ENCODE results near the gene ADCY2.

The ADCY2 gene

DNA sequence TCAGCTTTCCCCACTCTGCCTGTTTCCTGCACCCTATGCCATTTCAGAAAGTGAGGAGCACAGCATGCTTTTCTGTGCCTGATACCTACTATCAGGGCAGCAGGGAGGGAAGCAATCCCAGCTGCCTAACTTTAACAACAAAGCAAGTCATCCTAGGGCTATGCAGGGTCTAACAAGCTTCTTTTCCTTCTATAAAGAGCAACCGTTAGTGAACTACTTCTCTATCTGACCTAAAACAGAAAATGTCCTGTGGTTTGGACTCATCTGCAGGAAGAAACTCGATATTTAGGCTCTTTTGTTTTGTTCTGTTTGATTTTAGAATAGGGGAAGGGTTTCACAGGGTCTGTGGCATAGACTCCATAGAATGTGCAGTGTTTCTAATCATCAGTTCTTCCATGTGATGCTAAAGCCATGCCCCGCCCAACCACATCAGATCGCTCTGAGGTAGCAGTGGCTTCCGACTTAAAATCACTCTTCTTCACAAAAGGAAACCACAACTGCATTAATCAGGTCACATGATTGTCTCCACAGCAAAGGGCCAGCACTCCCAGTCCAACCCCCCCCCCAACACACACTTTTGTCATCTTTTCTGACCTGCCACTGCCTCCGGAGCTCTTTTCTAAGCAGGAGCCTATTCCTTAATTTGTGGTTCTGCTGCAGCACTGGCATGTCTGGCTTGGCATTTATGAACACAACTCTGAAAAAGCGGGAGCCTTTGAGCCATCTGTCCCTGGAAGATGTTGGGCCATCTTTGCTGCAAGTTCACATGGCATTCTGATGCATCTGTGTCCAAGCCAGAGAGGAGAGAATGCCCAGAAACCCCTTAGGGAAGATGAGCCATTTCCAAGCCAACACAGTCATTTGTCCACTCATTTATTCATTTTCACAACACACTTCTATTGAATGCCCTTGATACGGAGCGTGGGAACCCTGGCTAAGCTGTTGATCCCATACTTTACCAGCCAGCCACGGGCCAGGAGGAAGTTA, 383.4 kb downstream of the ADCY2 start:
- Histone ChIP-seq H3K36me3 (ENCODE audit: control insufficient read depth, low read length) (no peaks in the 10 kb centered on the region), H3K27me3 (ENCODE audit: control insufficient read depth, low read length) (no peaks in the 10 kb centered on the region), H3K79me2 (ENCODE audit: control insufficient read depth, low read length) (no peaks in the 10 kb centered on the region), H3F3A (ENCODE audit: control insufficient read depth, insufficient read depth) (no peaks in the 10 kb centered on the region), H3K27ac (ENCODE audit: low read depth, low read length) (no peak overlapping the region), H3K9me3 (ENCODE audit: control insufficient read depth, insufficient read depth, low read length) (no peaks in the 10 kb centered on the region), H3K4me1 (ENCODE audit: control insufficient read depth, low read length) (no peaks in the 10 kb centered on the region), H4K20me1 (ENCODE audit: control insufficient read depth, insufficient read depth, low read depth, low read length) (no peaks in the 10 kb centered on the region), H3K4me2 (ENCODE audit: low read length) (no peak overlapping the region), H3K9me2 (replicated peaks; ENCODE audit: control insufficient read depth, low read length) (no peaks in the 10 kb centered on the region), H3K4me3 (ENCODE audit: low read length) (no peak overlapping the region)
- TF ChIP-seq EZH2phosphoT487 (IDR thresholded peaks at IDR 0.05; ENCODE audit: borderline replicate concordance, low read length): no peak
- TF ChIP-seq, protein P1, sequence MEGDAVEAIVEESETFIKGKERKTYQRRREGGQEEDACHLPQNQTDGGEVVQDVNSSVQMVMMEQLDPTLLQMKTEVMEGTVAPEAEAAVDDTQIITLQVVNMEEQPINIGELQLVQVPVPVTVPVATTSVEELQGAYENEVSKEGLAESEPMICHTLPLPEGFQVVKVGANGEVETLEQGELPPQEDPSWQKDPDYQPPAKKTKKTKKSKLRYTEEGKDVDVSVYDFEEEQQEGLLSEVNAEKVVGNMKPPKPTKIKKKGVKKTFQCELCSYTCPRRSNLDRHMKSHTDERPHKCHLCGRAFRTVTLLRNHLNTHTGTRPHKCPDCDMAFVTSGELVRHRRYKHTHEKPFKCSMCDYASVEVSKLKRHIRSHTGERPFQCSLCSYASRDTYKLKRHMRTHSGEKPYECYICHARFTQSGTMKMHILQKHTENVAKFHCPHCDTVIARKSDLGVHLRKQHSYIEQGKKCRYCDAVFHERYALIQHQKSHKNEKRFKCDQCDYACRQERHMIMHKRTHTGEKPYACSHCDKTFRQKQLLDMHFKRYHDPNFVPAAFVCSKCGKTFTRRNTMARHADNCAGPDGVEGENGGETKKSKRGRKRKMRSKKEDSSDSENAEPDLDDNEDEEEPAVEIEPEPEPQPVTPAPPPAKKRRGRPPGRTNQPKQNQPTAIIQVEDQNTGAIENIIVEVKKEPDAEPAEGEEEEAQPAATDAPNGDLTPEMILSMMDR (IDR thresholded peaks at IDR 0.05; ENCODE audit: low read depth, low read length, poor library complexity, severe bottlenecking): no peak

DNA sequence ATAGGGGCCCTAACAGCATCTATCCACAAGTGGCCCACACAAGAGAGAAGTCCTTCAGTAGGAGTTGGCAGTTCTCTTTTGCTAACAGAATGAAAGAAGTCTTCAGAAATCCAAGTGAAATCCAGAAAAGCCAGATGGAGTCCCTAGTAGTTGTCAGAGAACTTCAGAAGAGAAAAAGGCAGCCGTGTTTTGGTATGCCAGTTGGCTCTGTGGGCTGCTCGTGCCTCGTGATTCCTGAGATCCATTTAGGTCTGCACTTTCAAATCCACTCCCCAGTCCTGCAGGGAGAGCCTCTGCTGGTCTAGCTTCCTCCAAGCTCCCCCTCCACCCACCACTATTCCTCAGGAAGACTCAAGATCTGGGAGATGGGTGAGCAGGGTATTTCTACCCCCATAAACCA, 386.0 kb downstream of the ADCY2 start:
- Histone ChIP-seq H3K9me3 (ENCODE audit: control insufficient read depth, insufficient read depth, low read length) (no peaks in the 10 kb centered on the region), H3K4me1 (ENCODE audit: control insufficient read depth, low read length) (no peaks in the 10 kb centered on the region), H3K27me3 (ENCODE audit: control insufficient read depth, low read length) (no peaks in the 10 kb centered on the region), H3K27ac (ENCODE audit: low read depth, low read length) (no peak overlapping the region), H3F3A (ENCODE audit: control insufficient read depth, insufficient read depth) (no peaks in the 10 kb centered on the region), H3K4me3 (ENCODE audit: low read length) (no peak overlapping the region), H3K79me2 (ENCODE audit: control insufficient read depth, low read length) (no peaks in the 10 kb centered on the region), H3K36me3 (ENCODE audit: control insufficient read depth, low read length) (no peaks in the 10 kb centered on the region), H3K4me2 (ENCODE audit: low read length) (no peak overlapping the region), H4K20me1 (ENCODE audit: control insufficient read depth, insufficient read depth, low read depth, low read length) (no peaks in the 10 kb centered on the region), H3K9me2 (replicated peaks; ENCODE audit: control insufficient read depth, low read length) (no peaks in the 10 kb centered on the region)
- TF ChIP-seq EZH2phosphoT487 (IDR thresholded peaks at IDR 0.05; ENCODE audit: borderline replicate concordance, low read length): no peak
- TF ChIP-seq, protein P1 (IDR thresholded peaks at IDR 0.05; ENCODE audit: low read depth, low read length, poor library complexity, severe bottlenecking): no peak

DNA sequence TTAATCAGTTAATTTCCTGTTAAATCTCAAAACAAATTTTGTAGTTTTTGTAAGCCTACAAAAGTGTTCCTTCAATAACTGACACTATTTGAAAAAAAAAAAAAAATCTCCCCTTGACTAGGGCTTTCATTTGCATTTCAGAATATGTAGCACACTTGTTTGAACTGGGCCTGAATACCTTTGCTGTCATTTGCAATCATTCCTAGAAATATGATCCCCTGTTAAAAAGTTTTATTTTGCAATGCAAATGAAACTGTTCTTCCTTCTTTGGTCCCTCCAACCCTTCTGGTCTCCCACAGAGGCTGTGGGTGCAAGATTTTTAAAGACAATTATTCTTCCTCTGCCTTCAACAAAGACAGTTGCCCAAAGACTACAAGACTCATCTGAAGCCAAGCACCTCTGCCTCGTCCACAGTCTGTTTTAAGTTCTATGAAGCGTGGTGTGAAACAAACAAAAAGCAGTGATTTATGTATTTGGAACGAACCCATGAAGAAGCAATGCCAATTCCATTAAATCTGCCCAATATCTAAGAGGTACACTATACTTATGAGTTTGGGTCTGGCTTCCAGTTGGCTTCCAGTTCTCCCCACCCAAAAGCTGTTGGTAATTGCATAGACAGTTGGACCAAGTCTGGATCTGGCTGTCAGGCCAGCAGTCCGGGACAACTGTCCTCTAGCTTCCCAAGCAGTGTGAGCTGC, 388.9 kb downstream of the ADCY2 start:
- Histone ChIP-seq H3K4me3 (ENCODE audit: low read length) (no peak overlapping the region), H3F3A (ENCODE audit: control insufficient read depth, insufficient read depth) (no peaks in the 10 kb centered on the region), H3K79me2 (ENCODE audit: control insufficient read depth, low read length) (no peaks in the 10 kb centered on the region), H3K27ac (ENCODE audit: low read depth, low read length) (no peak overlapping the region), H3K4me2 (ENCODE audit: low read length) (no peak overlapping the region), H4K20me1 (ENCODE audit: control insufficient read depth, insufficient read depth, low read depth, low read length) (no peaks in the 10 kb centered on the region), H3K9me3 (ENCODE audit: control insufficient read depth, insufficient read depth, low read length) (no peaks in the 10 kb centered on the region), H3K4me1 (ENCODE audit: control insufficient read depth, low read length) (no peaks in the 10 kb centered on the region), H3K27me3 (ENCODE audit: control insufficient read depth, low read length) (no peaks in the 10 kb centered on the region), H3K36me3 (ENCODE audit: control insufficient read depth, low read length) (no peaks in the 10 kb centered on the region), H3K9me2 (replicated peaks; ENCODE audit: control insufficient read depth, low read length) (no peaks in the 10 kb centered on the region)
- TF ChIP-seq EZH2phosphoT487 (IDR thresholded peaks at IDR 0.05; ENCODE audit: borderline replicate concordance, low read length): no peak
- TF ChIP-seq, protein P1 (IDR thresholded peaks at IDR 0.05; ENCODE audit: low read depth, low read length, poor library complexity, severe bottlenecking): no peak

All from DOHH2 (cell line).